Superior temporal gyrus (tissue), 1 donor: ENCODE results near the gene OCRL.

Experiments used
- DNase-seq: peaks from one replicate; pipeline ENCODE4 v3.0.0-alpha.2; 2016; ENCODE audit errors: extremely low spot score

OCRL gene

GRCh38 chrX:129540068-129540653 is at the start of gene OCRL:
Gene OCRL, plus strand, starts transcription at chrX:129540259. Its CDS starts 181 bp downstream, at chrX:129540440.
- peak; percentile 67 for DNase-seq

DNA sequence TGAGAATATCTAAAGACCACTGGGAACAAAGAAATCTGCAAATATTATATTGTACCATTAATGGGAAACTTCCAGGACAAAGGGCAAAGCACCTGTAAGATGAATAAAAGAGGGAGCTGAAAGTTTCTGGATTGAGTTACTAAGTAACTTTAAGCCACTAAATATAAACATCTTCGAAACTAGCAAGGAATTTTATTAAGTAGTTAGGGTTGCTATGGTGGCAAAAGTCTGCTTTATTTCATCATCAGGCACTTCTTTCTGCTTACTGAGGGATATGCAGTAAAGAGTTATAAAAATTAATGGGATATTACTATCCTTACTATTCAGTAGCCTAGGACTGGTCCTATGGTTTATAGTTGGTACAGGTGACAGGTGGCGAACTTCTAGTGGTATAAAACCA is 49.7 kb upstream of the OCRL start:
- DNase-seq: no peak

DNA sequence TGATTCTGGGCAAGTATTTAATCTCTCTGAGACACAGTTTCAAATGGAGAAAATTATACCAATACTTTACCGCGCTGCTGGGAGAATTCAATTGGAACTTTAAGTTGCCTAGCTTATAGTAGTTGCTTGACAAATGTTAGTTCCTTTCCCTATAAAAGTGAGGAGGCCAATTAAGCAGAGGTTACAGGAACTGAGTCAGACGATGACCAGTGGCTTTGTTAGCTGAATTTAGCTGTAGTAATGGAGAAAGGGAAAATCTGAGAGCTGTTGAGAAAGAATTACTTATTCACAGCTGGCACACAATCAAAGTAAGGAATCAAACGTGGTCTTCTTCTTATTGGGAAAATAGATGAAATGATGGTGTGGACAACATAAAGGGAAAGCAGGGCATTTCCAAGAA is 46.4 kb upstream of the OCRL start:
- DNase-seq: no peak

DNA sequence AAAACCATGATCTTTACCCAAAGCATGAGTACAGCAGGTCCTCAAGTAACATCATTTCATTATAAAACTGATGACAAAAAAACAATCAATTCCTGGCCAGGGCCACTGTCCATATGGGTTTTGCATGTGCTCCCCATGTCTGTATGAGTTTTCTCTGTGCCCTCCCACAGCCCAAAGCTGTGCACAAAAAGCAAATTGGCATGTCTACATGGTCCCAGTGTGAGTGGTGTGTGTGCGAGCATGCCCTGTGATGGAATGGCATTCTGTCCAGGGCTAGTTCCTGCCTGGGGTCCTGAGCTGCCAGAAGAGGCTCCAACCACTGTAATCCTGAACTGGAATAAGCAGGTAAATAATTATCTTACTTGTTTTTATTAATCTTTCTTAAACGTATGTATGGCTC is 45.2 kb upstream of the OCRL start:
- DNase-seq: no peak

- no peak for DNase-seq
These were observed 44.2 kb upstream of the OCRL start for GRCh38 chrX:129495900-129496299.

GRCh38 chrX:129496625-129497024 is 43.4 kb upstream of the OCRL start:
- DNase-seq: no peak

DNA sequence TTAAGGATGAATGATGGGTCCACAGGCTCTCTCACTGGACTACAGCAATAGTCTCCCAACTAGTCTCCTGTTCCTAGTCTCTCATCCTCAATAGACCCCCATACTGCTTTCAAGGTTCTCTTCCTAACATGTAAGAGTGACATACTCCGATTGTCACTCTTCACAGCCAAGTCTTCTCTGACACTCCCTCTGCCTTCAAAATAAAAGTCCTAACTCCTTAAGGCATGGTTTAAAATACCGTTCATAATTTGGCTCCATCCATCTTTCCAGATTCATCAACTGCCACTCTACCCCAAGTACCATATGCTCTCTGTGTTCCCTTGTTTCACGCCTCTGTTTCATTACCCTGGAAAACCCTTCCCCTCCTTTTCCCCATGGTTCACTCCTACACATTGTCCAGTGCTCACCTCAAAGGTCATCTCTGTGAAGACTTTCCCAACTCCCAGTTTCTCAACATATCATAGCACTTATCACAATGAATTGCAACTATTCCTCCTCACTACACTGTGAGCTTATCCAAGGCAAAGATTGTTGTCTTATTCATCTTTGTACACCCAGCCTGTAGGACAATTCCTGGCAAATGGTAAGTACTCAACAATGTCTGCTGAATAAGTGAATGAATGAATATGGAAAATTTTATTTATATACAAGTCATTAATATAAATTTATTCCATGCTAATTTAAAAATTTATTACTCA is 42.8 kb upstream of the OCRL start:
- DNase-seq: no peak

DNA sequence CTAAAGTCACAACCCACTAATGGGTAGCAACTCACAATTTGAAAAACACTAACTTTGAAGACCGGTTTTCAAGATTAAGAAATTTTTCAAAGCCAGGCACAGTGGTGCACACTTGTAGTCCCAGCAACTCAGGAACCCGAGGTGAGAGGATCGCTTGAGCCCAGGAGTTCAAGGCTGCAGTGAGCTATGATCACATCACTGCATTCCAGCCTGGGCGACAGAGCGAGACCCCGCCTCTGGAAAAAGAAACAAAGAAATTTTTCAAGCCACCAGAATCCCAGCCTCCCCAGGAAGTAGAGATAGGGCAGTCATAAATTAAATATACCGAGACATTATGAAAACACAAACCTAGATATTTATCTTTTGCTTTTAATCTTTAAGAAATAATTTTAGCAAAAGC is 29.7 kb upstream of the OCRL start:
- no peak for DNase-seq

GRCh38 chrX:129511689-129512088 is 28.4 kb upstream of the OCRL start:
- no peak for DNase-seq

DNA sequence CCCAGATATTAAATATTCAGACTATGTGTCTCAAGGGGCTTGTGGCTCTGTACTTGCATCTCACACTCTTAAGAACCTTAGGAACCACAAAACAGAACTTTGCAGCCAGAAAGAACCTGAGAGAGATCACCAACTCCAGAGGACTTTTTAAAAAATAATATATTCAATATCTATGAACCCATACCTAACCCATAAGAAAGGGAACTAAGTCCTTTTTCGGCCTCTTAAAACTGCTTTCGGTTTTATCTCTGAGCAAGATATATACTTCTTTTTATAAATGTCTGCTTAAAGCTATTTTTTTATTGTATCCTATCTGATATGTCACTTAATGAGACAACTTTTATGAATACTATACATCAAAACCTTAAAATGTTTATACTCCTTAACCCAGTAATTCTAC is 27.6 kb upstream of the OCRL start:
- DNase-seq: no peak

- DNase-seq: no peak
These were observed 23.7 kb upstream of the OCRL start for GRCh38 chrX:129516402-129516801.

DNA sequence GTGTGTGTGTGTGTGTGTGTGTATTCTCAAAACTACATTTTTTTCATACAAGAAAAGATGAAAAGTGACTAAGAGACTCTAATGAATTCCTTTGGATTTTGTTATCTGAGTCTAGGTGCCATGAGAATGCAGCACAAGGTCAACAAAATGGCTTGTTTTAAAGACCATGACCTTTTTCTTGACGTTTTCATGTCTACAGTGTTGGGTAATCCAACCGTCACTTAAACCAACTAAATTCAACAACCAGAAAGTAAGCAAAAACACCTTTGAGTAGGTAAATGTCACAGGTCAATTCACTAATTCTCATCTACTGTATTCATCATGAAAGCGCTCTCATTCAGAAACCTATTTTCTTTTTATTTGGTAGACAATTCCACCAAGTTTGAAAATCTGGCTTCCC is 19.9 kb upstream of the OCRL start:
- DNase-seq: no peak

DNA sequence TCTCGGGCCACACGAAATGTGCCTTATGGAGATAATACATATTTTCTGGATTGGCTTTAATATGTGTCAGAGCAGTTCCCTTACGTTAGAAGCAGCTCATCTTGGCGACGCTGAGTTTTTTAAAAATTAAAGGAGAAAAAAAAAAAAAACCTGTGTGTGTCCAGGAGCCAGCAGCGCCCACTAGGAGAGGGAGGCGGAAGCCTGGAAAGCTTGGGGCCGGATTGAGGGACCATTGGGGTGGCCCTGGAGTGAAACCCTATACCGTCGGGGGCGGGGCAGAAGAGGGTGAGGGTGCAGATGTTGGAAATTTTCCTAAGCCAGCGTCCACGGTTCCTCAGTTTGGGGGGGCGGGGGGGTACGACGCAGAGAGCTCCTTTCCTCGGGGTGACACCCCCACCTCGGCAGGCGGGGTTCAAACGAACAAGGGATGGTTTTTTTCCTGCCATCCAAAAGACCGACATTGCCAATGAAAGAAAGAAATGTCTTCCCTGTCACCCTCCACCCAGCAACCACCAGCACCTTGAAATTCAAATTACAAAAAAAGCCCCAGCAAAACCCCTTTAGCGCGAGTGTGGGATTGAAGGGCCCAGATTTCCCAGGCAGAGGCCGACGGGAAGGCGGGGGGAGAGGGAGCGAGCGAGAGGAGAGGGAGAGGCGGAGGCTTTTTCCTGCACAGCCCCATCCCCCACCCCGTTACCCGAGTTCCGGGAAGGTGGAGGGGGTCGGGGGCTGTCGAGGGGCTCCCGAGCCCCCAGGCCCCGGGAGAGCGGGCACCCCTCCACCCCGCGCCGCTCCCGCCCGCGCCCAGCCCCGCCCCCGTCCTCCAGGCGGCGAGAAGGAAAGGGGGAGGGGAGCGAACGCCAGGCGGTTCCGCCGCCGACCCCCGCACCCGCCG is 17.6 kb upstream of the OCRL start:
- DNase-seq: no peak

GRCh38 chrX:129523079-129523911 is 16.8 kb upstream of the OCRL start, which contains the start of gene SMARCA1:
Gene SMARCA1, minus strand, starts transcription at chrX:129523490. Its CDS starts 120 bp downstream, at chrX:129523370.
- no peak for DNase-seq

GRCh38 chrX:129524250-129524850 is 15.7 kb upstream of the OCRL start:
- DNase-seq: no peak

GRCh38 chrX:129525162-129525561 is 14.9 kb upstream of the OCRL start:
- DNase-seq: no peak

- no peak for DNase-seq
These were observed 14.2 kb upstream of the OCRL start for GRCh38 chrX:129525896-129526295.

DNA sequence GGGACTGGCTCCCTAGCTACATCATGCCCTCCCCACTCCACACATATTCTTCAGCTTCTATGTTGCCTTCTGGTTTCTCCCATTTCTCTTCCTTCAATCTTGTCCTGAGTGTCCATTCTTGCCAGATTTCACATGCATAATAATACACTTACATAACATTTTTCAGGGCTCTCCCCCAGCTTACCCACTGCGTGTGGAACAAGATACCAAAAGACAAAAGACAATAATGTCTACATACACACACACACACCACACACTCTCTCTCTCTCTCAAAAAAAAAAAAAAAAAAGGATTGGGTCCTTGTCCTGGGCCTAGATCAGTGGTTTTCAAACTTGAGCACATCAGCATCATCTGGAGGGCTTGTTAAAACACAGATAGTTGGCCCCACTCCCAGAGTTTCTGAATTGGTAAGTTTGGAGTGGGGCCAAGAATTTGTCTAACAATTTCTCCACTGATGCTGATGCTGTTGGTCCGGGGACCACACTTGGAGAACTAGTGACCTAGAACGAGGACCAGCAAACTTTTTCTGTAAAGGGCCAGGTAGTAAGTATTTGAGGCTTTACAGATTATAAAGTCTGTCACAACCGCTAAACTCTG is 10.3 kb upstream of the OCRL start:
- DNase-seq: no peak

DNA sequence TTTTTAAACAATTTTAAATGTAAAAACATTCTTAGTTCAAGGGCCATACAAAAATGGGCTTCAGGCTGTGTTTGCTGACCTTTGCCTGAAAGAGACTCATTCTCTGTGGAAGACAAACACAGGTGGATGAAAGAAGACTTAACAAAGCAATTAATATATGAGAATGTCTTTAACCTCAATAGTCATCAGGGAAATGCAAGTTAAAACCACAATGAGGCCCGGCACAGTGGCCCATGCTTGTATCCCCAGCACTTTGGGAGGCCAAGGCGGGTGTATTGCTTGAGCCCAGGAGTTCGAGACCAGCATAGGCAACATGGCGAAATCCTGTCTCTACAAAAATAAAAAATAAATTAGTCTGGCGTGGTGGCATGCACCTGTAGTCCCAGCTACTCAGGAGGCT is 9.6 kb upstream of the OCRL start:
- DNase-seq: no peak

GRCh38 chrX:129531132-129531531 is 8.9 kb upstream of the OCRL start:
- no peak for DNase-seq
